WERI-Rb-1 (cell line): ENCODE results near the gene NUP98.

Experiments used
- DNase-seq: peaks from one replicate; pipeline ENCODE4 v3.0.0-alpha.2; 2020
- H3K27ac ChIP-seq: fragments of 250-450 bp; sonication (Bioruptor Pico); 2 replicates; pipeline ENCODE4 v1.5.1; 2020; ENCODE audit warnings: mild to moderate bottlenecking, moderate library complexity
- H3K27me3 ChIP-seq: fragments of 250-450 bp; sonication (Bioruptor Pico); 2 replicates; pipeline ENCODE4 v1.5.1; 2021; ENCODE audit warnings: mild to moderate bottlenecking, low read depth, moderate library complexity; ENCODE audit not compliant: insufficient read depth, severe bottlenecking
- H3K36me3 ChIP-seq: fragments of 250-450 bp; sonication (Bioruptor Pico); 2 replicates; pipeline ENCODE4 v1.5.1; 2020; ENCODE audit warnings: mild to moderate bottlenecking, moderate library complexity
- H3K4me3 ChIP-seq: 2 replicates; pipeline ENCODE4 v1.5.1; 2011; ENCODE audit warnings: low read depth, mild to moderate bottlenecking, control low read depth, low read length
- H3K9me3 ChIP-seq: fragments of 250-450 bp; sonication (Bioruptor Pico); 2 replicates; pipeline ENCODE4 v1.5.1; 2021; ENCODE audit warnings: mild to moderate bottlenecking, moderate library complexity; ENCODE audit not compliant: severe bottlenecking
- TF ChIP-seq, protein P1 (sequence below): IDR thresholded peaks from 2 replicates; pipeline ENCODE4 v1.5.1; 2011; ENCODE audit warnings: low read depth, mild to moderate bottlenecking, control low read depth, inconsistent platforms, low read length

Gene NUP98

GRCh38 chr11:3753110-3753509 is 44.2 kb downstream of the NUP98 start:
- peaks cover 85% of the 10 kb centered on the region for H3K36me3 ChIP-seq
- no peaks in the 10 kb centered on the region for H3K27me3 ChIP-seq
- TF ChIP-seq, protein P1, sequence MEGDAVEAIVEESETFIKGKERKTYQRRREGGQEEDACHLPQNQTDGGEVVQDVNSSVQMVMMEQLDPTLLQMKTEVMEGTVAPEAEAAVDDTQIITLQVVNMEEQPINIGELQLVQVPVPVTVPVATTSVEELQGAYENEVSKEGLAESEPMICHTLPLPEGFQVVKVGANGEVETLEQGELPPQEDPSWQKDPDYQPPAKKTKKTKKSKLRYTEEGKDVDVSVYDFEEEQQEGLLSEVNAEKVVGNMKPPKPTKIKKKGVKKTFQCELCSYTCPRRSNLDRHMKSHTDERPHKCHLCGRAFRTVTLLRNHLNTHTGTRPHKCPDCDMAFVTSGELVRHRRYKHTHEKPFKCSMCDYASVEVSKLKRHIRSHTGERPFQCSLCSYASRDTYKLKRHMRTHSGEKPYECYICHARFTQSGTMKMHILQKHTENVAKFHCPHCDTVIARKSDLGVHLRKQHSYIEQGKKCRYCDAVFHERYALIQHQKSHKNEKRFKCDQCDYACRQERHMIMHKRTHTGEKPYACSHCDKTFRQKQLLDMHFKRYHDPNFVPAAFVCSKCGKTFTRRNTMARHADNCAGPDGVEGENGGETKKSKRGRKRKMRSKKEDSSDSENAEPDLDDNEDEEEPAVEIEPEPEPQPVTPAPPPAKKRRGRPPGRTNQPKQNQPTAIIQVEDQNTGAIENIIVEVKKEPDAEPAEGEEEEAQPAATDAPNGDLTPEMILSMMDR, result no peak
- H3K4me3 ChIP-seq, result no peak overlapping the region
- no peaks in the 10 kb centered on the region for H3K9me3 ChIP-seq
- DNase-seq, result no peak
- no peak overlapping the region for H3K27ac ChIP-seq

GRCh38 chr11:3747704-3748103 is 49.6 kb downstream of the NUP98 start:
- H3K36me3 ChIP-seq, result peaks cover 88% of the 10 kb centered on the region
- no peak overlapping the region for H3K4me3 ChIP-seq
- H3K27ac ChIP-seq, result no peak overlapping the region

DNA sequence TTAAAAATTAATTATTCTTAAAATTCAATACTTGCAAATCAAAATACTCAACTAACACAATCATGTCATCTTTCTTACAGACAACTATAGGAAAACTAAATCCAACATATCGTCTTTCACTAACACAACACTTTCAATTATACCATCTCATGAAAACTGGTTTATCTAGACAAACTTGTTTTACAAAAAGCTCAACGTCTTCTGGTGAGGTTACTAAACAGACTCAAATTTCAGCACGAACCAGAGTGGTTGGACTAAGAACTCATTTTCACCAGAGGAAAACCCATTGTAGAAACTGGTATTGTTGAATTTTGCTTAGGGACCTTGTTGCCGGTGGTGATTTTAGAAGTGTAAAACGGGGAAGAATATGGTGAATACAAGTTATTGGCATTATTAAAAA is 52.2 kb downstream of the NUP98 start:
- Histone ChIP-seq H3K36me3 (peaks cover 81% of the 10 kb centered on the region), H3K9me3 (no peaks in the 10 kb centered on the region), H3K27ac (no peak overlapping the region), H3K4me3 (no peak overlapping the region), H3K27me3 (no peaks in the 10 kb centered on the region)
- DNase-seq, result no peak
- TF ChIP-seq, protein P1, result no peak

More at GRCh38 chr11:3747704-3748103, 49.6 kb downstream of the NUP98 start:
- TF ChIP-seq, protein P1, result no peak
- Histone ChIP-seq H3K27me3 (no peaks in the 10 kb centered on the region), H3K9me3 (no peaks in the 10 kb centered on the region)
- no peak for DNase-seq

DNA sequence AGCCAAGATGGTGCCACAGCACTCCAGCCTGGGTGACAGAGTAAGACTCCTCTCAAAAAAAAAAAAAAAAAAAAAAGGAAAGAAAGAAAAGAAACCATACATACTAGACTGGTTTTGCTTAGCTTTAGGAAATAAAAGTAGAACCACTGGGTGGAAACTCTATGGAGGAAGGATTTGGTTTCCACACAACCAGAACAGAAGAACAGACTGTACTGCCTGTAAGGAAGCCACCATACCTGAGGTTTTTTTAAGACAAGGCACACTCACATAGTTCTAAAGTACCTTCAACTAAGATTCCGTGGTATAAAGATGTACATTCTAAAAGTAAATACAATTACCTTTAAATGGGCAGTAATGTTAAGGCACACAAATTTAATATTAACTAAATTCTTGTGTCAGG is 58.6 kb downstream of the NUP98 start:
- Histone ChIP-seq H3K4me3 (no peak overlapping the region), H3K36me3 (peaks cover 76% of the 10 kb centered on the region), H3K9me3 (no peaks in the 10 kb centered on the region), H3K27me3 (no peaks in the 10 kb centered on the region), H3K27ac (no peak overlapping the region)
- DNase-seq, result no peak
- TF ChIP-seq, protein P1, result no peak

DNA sequence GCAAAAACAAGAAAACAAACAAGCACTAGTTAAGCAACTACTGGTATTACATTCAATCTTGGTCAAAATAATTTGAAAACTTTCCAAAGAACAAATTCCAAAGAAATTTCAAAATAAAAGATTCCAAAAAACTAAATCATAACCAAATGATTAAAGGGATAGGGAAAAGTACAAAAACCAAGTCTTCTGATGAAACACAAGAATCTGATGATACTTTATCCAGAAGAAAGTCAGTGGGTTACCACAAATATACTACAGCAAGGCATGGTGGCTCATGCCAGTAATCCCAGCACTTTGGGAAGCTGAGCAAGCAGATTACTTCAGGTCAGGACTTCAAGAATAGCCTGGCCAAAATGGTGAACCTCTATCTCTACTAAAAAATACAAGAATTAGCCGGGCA is 59.1 kb downstream of the NUP98 start:
- TF ChIP-seq, protein P1, result no peak
- Histone ChIP-seq H3K9me3 (no peaks in the 10 kb centered on the region), H3K27ac (no peak overlapping the region), H3K36me3 (peaks cover 76% of the 10 kb centered on the region), H3K4me3 (no peak overlapping the region), H3K27me3 (no peaks in the 10 kb centered on the region)
- DNase-seq, result no peak

DNA sequence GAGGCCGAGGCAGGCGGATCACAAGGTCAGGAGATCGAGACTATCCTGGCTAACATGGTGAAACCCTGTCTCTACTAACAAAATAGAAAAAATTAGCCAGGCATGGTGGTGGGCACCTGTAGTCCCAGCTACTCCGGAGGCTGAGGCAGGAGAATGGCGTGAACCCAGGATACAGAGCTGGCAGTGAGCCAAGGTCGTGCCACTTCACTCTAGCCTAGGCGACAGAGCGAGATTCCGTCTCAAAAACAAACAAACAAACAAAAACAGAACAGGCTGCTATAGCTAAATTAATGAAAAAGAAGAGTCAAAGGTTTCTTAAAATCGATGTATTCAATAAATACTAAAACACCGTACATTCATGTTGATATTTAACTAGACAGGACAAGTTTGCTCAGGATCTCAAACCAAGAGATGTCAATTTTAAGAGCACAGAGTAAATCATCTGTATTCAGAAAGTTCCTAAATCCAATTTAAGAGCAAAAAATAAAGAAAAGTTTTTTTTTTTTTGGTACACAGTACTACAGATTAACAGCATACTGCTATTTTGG is 59.9 kb downstream of the NUP98 start:
- TF ChIP-seq, protein P1, result no peak
- Histone ChIP-seq H3K27ac (no peak overlapping the region), H3K4me3 (no peak overlapping the region), H3K27me3 (no peaks in the 10 kb centered on the region), H3K36me3 (peaks cover 78% of the 10 kb centered on the region), H3K9me3 (no peaks in the 10 kb centered on the region)
- DNase-seq, result no peak
